SK-N-SH (cell line): ENCODE data around the gene GPRC5A. TPM values are rescaled to one million over a fixed set of nuclear protein-coding genes. Genes with fewer than 3 reads are reported as not detected.

ENCODE experiments used
- CTCF ChIA-PET: fragments of 300-600, 350-600 bp; formaldehyde crosslinking; extraction: SDS; loops from one replicate; lab custom pipeline; 2021; lab: Yijun Ruan, JAX
- POLR2A ChIA-PET: fragments of 350-600 bp; sonication (Branson Sonifier 250); formaldehyde crosslinking; extraction: SDS; loops from one replicate; lab custom pipeline; 2020; ENCODE audit warnings: antibody characterized with exemption, inconsistent platforms; lab: Yijun Ruan, JAX
- DNase-seq: peaks from one replicate; pipeline ENCODE4 v3.0.0; 2012
- H2AFZ ChIP-seq: fragments of 200-600 bp; sonication (generic); 2 replicates; pipeline ENCODE4 v1.8.1; 2016; ENCODE audit warnings: antibody characterized with exemption, mild to moderate bottlenecking, low read depth
- H3F3A ChIP-seq: fragments of 200-600 bp; sonication (generic); replicated peaks from 2 replicates; pipeline ENCODE3; 2016; ENCODE audit warnings: antibody characterized with exemption, mild to moderate bottlenecking; ENCODE audit not compliant: insufficient read depth
- H3K27ac ChIP-seq, 2 experiments: fragments of 200-500 bp in 1 of 2; fragments of 200-600 bp in 1 of 2; sonication (Bioruptor generic) in 1 of 2; sonication (generic), shearing (Covaris generic) in 1 of 2; 2 replicates each; pipeline versions ENCODE4 v1.5.1 to v1.6.1; 2014 to 2016; ENCODE audit warnings: low read depth in 2 of 2, inconsistent platforms in 1 of 2, low read length in 1 of 2, mild to moderate bottlenecking in 1 of 2, mixed read lengths in 1 of 2
- H3K27me3 ChIP-seq: fragments of 200-600 bp; sonication (generic), shearing (Covaris generic); 2 replicates; pipeline ENCODE4 v1.6.1; 2016; ENCODE audit warnings: mixed run types; ENCODE audit not compliant: insufficient read depth
- H3K36me3 ChIP-seq, 2 experiments: fragments of 200-500 bp in 1 of 2; fragments of 200-600 bp in 1 of 2; sonication (Bioruptor generic) in 1 of 2; sonication (generic) in 1 of 2; replicated peaks in 1 of 2; 2 replicates each; pipeline versions ENCODE3 to v1.5.1; 2014 to 2016; ENCODE audit warnings: low read length in 1 of 2, mild to moderate bottlenecking in 1 of 2; ENCODE audit not compliant: insufficient read depth in 2 of 2, control insufficient read depth in 1 of 2
- H3K4me1 ChIP-seq, 2 experiments: fragments of 200-500 bp in 1 of 2; fragments of 200-600 bp in 1 of 2; sonication (Bioruptor generic) in 1 of 2; sonication (generic), shearing (Covaris generic) in 1 of 2; 2 replicates each; pipeline versions ENCODE4 v1.5.1 to v1.6.1; 2014 to 2016; ENCODE audit warnings: low read depth in 1 of 2, low read length in 1 of 2, mixed run types in 1 of 2; ENCODE audit not compliant: insufficient read depth in 2 of 2, control insufficient read depth in 1 of 2
- H3K4me2 ChIP-seq: fragments of 200-600 bp; sonication (generic), shearing (Covaris generic); 2 replicates; pipeline ENCODE4 v1.6.1; 2017; ENCODE audit warnings: mixed run types
- H3K4me3 ChIP-seq, 2 experiments: fragments of 200-500 bp in 1 of 2; fragments of 200-600 bp in 1 of 2; sonication (Bioruptor generic) in 1 of 2; sonication (generic), shearing (Covaris generic) in 1 of 2; 2 replicates each; pipeline versions ENCODE4 v1.5.1 to v1.8.1; 2014 to 2016; ENCODE audit warnings: low read depth in 2 of 2, inconsistent platforms in 1 of 2, low read length in 1 of 2, mild to moderate bottlenecking in 1 of 2, mixed read lengths in 1 of 2, moderate library complexity in 1 of 2
- H3K79me2 ChIP-seq: fragments of 200-600 bp; sonication (generic); 2 replicates; pipeline ENCODE4 v1.8.1; 2017; ENCODE audit warnings: mild to moderate bottlenecking; ENCODE audit not compliant: insufficient read depth
- H3K9ac ChIP-seq: fragments of 200-600 bp; sonication (generic); 2 replicates; pipeline ENCODE4 v1.6.1; 2017; ENCODE audit warnings: mixed run types
- H3K9me2 ChIP-seq: fragments of 200-600 bp; sonication (generic); 2 replicates; pipeline ENCODE4 v1.6.1; 2017; ENCODE audit warnings: mixed run types
- H3K9me3 ChIP-seq: fragments of 200-600 bp; sonication (generic); 2 replicates; pipeline ENCODE4 v1.6.1; 2017; ENCODE audit warnings: mixed run types, mild to moderate bottlenecking, moderate library complexity
- H4K20me1 ChIP-seq: fragments of 200-600 bp; sonication (generic); 2 replicates; pipeline ENCODE4 v1.6.1; 2017; ENCODE audit warnings: mild to moderate bottlenecking, mixed run types; ENCODE audit not compliant: insufficient read depth
- CTCF ChIP-seq: fragments of 200-600 bp; sonication (generic); IDR thresholded peaks from 2 replicates; pipeline ENCODE4 v1.6.1; 2017; ENCODE audit warnings: antibody characterized with exemption, mild to moderate bottlenecking, moderate library complexity
- FOXJ3 ChIP-seq: sonication (generic); formaldehyde crosslinking; IDR thresholded peaks from 2 replicates; pipeline ENCODE4 v1.5.1; 2020; ENCODE audit warnings: mild to moderate bottlenecking, missing genetic modification reagents
- JUND ChIP-seq: IDR thresholded peaks from 2 replicates; pipeline ENCODE4 v1.4.0; 2012
- NFIC ChIP-seq: IDR thresholded peaks from 2 replicates; pipeline ENCODE4 v1.4.0; 2012; ENCODE audit warnings: borderline replicate concordance
- PBX3 ChIP-seq: IDR thresholded peaks from 2 replicates; pipeline ENCODE4; 2012
- RCOR1 ChIP-seq: fragments of 150-350 bp; IDR thresholded peaks from 2 replicates; pipeline ENCODE4 v1.6.1; 2017; ENCODE audit warnings: antibody characterized with exemption, low read length
- REST ChIP-seq: IDR thresholded peaks from 2 replicates; pipeline ENCODE4 v1.6.1; 2012; ENCODE audit warnings: mild to moderate bottlenecking, low read depth, low read length, moderate library complexity
- RXRA ChIP-seq: IDR thresholded peaks from 2 replicates; pipeline ENCODE4 v1.4.0; 2012; ENCODE audit warnings: low read depth, mild to moderate bottlenecking, borderline replicate concordance
- SIN3A ChIP-seq: IDR thresholded peaks from 2 replicates; pipeline ENCODE4 v1.6.1; 2012; ENCODE audit warnings: low read depth, mild to moderate bottlenecking, low read length, moderate library complexity, borderline replicate concordance
- TCF12 ChIP-seq: IDR thresholded peaks from 2 replicates; pipeline ENCODE4 v1.4.0; 2012
- USF1 ChIP-seq: IDR thresholded peaks from 2 replicates; pipeline ENCODE4 v1.4.0; 2012; ENCODE audit warnings: low read depth, borderline replicate concordance
- YY1 ChIP-seq: IDR thresholded peaks from 2 replicates; pipeline ENCODE4 v1.4.0; 2012; ENCODE audit warnings: low read depth, mild to moderate bottlenecking
- WGBS: methylation state at CpG from one replicate; pipeline ENCODE4 v1.1.6; 2017; ENCODE audit warnings: low lambda C conversion rate; 5-methylcytosine and 5-hydroxymethylcytosine counted together
- polyA plus RNA-seq, 3 experiments: library from polyadenylated mRNA; depleted of rRNA; stranded (reverse); fragments of >200 nt; gene quantifications; 2 replicates each; pipeline ENCODE4 v1.2.3, GENCODE V29; 2012

Gene GPRC5A
- polyA plus RNA-seq, 1 of the 3 experiments (the other 2 are of a cell fraction) = 12.7 TPM

- no peaks in the 10 kb centered on the region; a peak in 1 of 4 replicates for H3K4me1 ChIP-seq
- WGBS = 91% methylated on average over 5 of the region's 5 CpGs
- H3K79me2 ChIP-seq = no peaks in the 10 kb centered on the region
- no peaks in the 10 kb centered on the region for H3K9me3 ChIP-seq
- H3K4me2 ChIP-seq = no peak overlapping the region
- no peaks in the 10 kb centered on the region for H3F3A ChIP-seq
- no peaks in the 10 kb centered on the region for H3K9me2 ChIP-seq
- TF ChIP-seq JUND = no peak
- no peak overlapping the region for H3K27ac ChIP-seq
- no peak for DNase-seq
- no peaks in the 10 kb centered on the region for H3K27me3 ChIP-seq
- H2AFZ ChIP-seq = no peak overlapping the region
- H4K20me1 ChIP-seq = no peaks in the 10 kb centered on the region
- no peak overlapping the region for H3K9ac ChIP-seq
- H3K4me3 ChIP-seq = no peak overlapping the region
- POLR2A ChIA-PET = no interaction called here
- H3K36me3 ChIP-seq = no peaks in the 10 kb centered on the region
- CTCF ChIA-PET = interaction anchor here (0.7 to 3.4 kb wide), 5 partner anchors 8 to 299 kb away, joined by 3 to 17 read pairs (median 3); no protein-coding TSS in a partner anchor
Observed at GRCh38 chr12:12907552-12907951, 16.2 kb downstream of the GPRC5A start.

- Histone ChIP-seq H2AFZ (no peak overlapping the region), H3F3A (no peaks in the 10 kb centered on the region), H4K20me1 (no peaks in the 10 kb centered on the region), H3K27ac (no peak overlapping the region), H3K9me3 (no peaks in the 10 kb centered on the region), H3K9ac (no peak overlapping the region), H3K4me1 (no peaks in the 10 kb centered on the region; a peak in 1 of 4 replicates), H3K4me3 (no peak overlapping the region), H3K79me2 (no peaks in the 10 kb centered on the region), H3K4me2 (no peak overlapping the region), H3K36me3 (no peaks in the 10 kb centered on the region), H3K27me3 (no peaks in the 10 kb centered on the region), H3K9me2 (no peaks in the 10 kb centered on the region)
- DNase-seq = no peak
- no peak for TF ChIP-seq RXRA
- TF ChIP-seq RCOR1 = no peak
- TF ChIP-seq REST = no peak
- TF ChIP-seq JUND = no peak
- no peak for TF ChIP-seq TCF12
- no peak for TF ChIP-seq FOXJ3
- TF ChIP-seq CTCF = no peak
- TF ChIP-seq NFIC = no peak
- no peak for TF ChIP-seq PBX3
- TF ChIP-seq SIN3A = no peak
- no peak for TF ChIP-seq USF1
- TF ChIP-seq YY1 = no peak
- CTCF ChIA-PET = interaction anchor here (0.6 to 3.4 kb wide), 6 partner anchors 8 to 304 kb away, joined by 3 to 17 read pairs (median 3); no protein-coding TSS in a partner anchor
- POLR2A ChIA-PET = interaction anchor here (0.6 kb wide), 1 partner anchor 63 kb away, joined by 3 read pairs; no protein-coding TSS in a partner anchor
- WGBS = 94% methylated on average over 14 of the region's 14 CpGs
Observed at GRCh38 chr12:12908252-12908651, 16.9 kb downstream of the GPRC5A start.
